Measurements from ENCODE around the gene RNF115.

DNA sequence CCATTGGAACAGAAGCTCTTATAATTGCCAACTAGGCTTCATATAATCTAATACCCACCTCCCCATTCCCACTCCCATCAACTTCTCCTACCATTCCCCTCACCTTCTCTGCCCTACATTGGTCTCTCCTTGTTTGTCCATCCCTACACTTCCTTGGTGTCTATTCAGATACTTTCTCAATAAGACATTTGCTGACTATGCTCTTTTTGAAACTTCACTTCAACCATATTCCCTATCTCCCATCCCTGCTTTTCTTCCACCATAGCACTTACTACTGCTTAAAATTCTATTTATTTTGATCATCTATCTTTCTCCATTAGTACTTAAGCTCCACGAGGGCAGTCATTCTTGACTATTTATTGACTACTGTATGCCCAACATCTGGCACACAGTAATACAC, 64.2 kb downstream of the RNF115 start:
- TF ChIP-seq, protein P1, sequence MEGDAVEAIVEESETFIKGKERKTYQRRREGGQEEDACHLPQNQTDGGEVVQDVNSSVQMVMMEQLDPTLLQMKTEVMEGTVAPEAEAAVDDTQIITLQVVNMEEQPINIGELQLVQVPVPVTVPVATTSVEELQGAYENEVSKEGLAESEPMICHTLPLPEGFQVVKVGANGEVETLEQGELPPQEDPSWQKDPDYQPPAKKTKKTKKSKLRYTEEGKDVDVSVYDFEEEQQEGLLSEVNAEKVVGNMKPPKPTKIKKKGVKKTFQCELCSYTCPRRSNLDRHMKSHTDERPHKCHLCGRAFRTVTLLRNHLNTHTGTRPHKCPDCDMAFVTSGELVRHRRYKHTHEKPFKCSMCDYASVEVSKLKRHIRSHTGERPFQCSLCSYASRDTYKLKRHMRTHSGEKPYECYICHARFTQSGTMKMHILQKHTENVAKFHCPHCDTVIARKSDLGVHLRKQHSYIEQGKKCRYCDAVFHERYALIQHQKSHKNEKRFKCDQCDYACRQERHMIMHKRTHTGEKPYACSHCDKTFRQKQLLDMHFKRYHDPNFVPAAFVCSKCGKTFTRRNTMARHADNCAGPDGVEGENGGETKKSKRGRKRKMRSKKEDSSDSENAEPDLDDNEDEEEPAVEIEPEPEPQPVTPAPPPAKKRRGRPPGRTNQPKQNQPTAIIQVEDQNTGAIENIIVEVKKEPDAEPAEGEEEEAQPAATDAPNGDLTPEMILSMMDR (conservative IDR thresholded peaks at IDR 0.05; ENCODE audit: low read depth, low read length): no peak
- TF ChIP-seq POLR2A (IDR thresholded peaks at IDR 0.05; ENCODE audit: low read depth, low read length) (no peak), RFX5 (IDR thresholded peaks at IDR 0.05; ENCODE audit: low read depth, low read length) (no peak), FOS (IDR thresholded peaks at IDR 0.05; ENCODE audit: low read depth, low read length) (no peak), NFE2L2 (IDR thresholded peaks at IDR 0.05; ENCODE audit: low read depth, low read length) (no peak), CEBPB (IDR thresholded peaks at IDR 0.05; ENCODE audit: low read depth, low read length) (no peak), RCOR1 (IDR thresholded peaks at IDR 0.05; ENCODE audit: insufficient replicate concordance, low read length) (no peak), RAD21 (IDR thresholded peaks at IDR 0.05; ENCODE audit: low read length) (no peak), MXI1 (IDR thresholded peaks at IDR 0.05; ENCODE audit: borderline replicate concordance, low read depth, low read length) (no peak)

All from IMR-90 (cell line).